Fibroblast of the aortic adventitia (primary cell): ENCODE data around the gene SOX6. TPM values are rescaled to one million over a fixed set of nuclear protein-coding genes. Genes with fewer than 3 reads are reported as not detected.

Experiments used
- DNase-seq: peaks from one replicate; pipeline ENCODE4 v3.0.0-alpha.2; 2010; ENCODE audit warnings: low read depth
- H3K4me3 ChIP-seq: 2 replicates; pipeline ENCODE4 v1.5.1; 2011; ENCODE audit warnings: low read depth, mild to moderate bottlenecking, control low read depth, low read length, moderate library complexity
- CTCF ChIP-seq: IDR thresholded peaks from 2 replicates; pipeline ENCODE4 v1.5.1; 2011; ENCODE audit warnings: mild to moderate bottlenecking, low read length, control low read depth, inconsistent platforms; ENCODE audit not compliant: insufficient read depth
- total RNA-seq: library from RNA; depleted of rRNA; stranded (reverse); fragments of >200 nt; gene quantifications from 2 replicates; pipeline ENCODE4 v1.2.3, GENCODE V29; 2012; ENCODE audit warnings: low replicate concordance

The SOX6 gene
- total RNA-seq, 1 donor: 0.36 TPM

DNA sequence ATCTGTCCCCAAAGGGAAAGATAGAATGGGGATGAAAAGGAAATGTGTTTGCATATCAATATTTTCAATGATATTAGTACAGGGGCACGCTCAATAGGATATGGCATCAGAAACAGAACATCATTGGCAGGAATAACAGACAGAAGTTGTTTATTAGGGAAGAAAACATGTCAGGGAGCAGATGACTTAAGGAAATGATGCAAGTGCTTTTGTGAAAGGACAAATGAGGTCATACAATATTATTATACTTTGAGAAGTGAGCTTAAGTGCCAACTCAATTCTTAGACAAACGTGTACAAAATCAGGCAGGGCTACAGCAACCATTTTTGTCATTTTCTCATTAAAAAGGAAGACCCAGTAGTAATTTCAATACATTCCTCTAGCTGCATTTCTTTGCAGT is 388.4 kb downstream of the SOX6 start:
- peak; percentile 73 for DNase-seq
- no peak for TF ChIP-seq CTCF
- no peak overlapping the region for H3K4me3 ChIP-seq

- no peak for DNase-seq
- no peak overlapping the region for H3K4me3 ChIP-seq
Measured at GRCh38 chr11:15967166-15967565, 389.2 kb downstream of the SOX6 start.

DNA sequence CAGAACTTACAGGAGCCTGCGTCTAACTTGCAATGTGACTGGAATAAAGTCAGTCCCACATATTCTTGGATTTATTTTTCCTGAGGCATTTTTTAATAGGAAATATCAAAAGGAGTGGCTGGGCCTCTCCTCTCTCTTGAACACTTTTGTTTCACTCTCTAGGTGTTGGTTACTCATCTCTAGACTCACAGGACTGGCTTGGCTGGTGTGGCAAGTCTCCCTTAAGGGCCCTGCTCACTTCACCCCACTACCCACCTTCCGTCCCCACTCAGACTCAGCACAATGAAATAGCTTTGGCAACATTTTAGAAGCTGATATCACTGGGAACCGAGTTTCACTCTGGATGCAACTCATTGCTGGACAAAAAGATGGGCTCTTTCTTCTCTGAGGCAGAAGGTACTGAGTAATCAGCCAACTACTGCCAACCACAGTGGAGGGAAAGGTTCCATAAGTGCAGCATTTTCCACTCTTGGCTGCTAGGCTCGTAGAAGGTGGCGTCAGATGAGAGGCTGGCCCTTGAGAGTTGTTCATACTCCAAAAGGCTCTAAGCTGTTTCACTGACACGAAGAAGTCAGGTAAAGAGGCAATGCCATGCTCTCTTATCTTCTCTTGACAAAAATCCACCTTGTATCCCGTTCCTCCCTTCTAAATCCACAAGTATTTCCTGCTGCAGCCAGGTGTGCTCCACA is 390.6 kb downstream of the SOX6 start:
- no peak for TF ChIP-seq CTCF
- no peak overlapping the region for H3K4me3 ChIP-seq
- DNase-seq: no peak

More at GRCh38 chr11:15967166-15967565, 389.2 kb downstream of the SOX6 start:
- TF ChIP-seq CTCF: no peak

DNA sequence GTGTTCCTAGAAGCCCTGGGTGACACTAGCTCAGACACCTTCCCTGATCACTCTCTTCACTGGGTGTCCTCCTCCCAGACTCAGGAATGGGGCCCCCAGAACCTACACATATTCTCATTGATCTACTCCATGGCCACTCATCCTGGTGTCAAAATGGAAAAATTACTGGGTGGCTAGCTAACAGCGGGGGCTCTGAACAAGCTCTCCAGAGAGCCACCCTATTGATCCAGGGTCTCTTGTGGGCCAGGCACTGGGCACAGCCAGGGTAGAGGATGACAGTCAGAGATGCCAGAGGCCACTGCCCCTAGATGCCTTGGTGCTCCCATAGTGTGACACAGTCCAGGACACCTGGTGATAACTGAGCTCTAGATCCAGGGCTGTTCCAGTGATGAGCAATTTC is 393.1 kb downstream of the SOX6 start:
- H3K4me3 ChIP-seq: no peak overlapping the region
- no peak for TF ChIP-seq CTCF
- no peak for DNase-seq

- no peak for TF ChIP-seq CTCF
- peak; percentile 43 for DNase-seq
- no peak overlapping the region for H3K4me3 ChIP-seq
Measured at GRCh38 chr11:15958910-15959309, 397.4 kb downstream of the SOX6 start.

- no peak overlapping the region for H3K4me3 ChIP-seq
- DNase-seq: no peak
- no peak for TF ChIP-seq CTCF
Measured at GRCh38 chr11:15957234-15957633, 399.1 kb downstream of the SOX6 start.

- no peak for DNase-seq
- no peak overlapping the region for H3K4me3 ChIP-seq
- TF ChIP-seq CTCF: no peak
Measured at GRCh38 chr11:15956302-15956701, 400.0 kb downstream of the SOX6 start.
